Upper lobe of left lung (tissue), 6 donors: ENCODE measurements around the gene FLCN. TPM values are rescaled to one million over a fixed set of nuclear protein-coding genes. Genes with fewer than 3 reads are reported as not detected.
A peak's percentile ranks its signal among the peaks of the same experiment; 100 is the strongest.
"Not testable (repeated sequence)": the region's sequence is repeated elsewhere in the genome, so short reads cannot be mapped to it uniquely, and the experiment has no call there.

ENCODE experiments used
- ATAC-seq, 2 donors: fragments of 200-7000 bp; cut with Tn5 transposase; one replicate each; pipeline ENCODE4 v1.9.1; 2022; ENCODE audit warnings: mild to moderate bottlenecking in 2 of 2, moderate library complexity in 2 of 2; ENCODE audit not compliant: low FRiP score in 2 of 2
- DNase-seq, 2 donors: peaks; one replicate each; pipeline ENCODE4 v3.0.0-alpha.2; 2019 to 2020
- H3K27ac ChIP-seq, 4 donors: fragments of 200-600 bp; sonication (generic); one replicate each; pipeline ENCODE4 v1.5.1; 2016 to 2019
- H3K27me3 ChIP-seq, 4 donors: fragments of 200-600 bp; sonication (generic); one replicate each; pipeline ENCODE4 v1.5.1; 2017 to 2019
- H3K36me3 ChIP-seq, 4 donors: fragments of 200-600 bp; sonication (generic); one replicate each; pipeline ENCODE4 v1.5.1; 2016 to 2019
- H3K4me1 ChIP-seq, 4 donors: fragments of 200-600 bp; sonication (generic); one replicate each; pipeline ENCODE4 v1.5.1; 2018 to 2019
- H3K4me3 ChIP-seq, 4 donors: fragments of 200-600 bp; sonication (generic); one replicate each; pipeline ENCODE4 v1.5.1; 2017 to 2019; ENCODE audit warnings: mild to moderate bottlenecking in 2 of 4, moderate library complexity in 1 of 4
- H3K9me3 ChIP-seq, 4 donors: fragments of 200-600 bp; sonication (generic); one replicate each; pipeline ENCODE4 v1.5.1; 2018 to 2019
- EP300 ChIP-seq, 4 donors: sonication (generic); formaldehyde crosslinking; IDR thresholded peaks; one replicate each; pipeline ENCODE4 v1.5.1; 2017; ENCODE audit warnings: antibody characterized with exemption in 4 of 4, control low read depth in 2 of 4
- POLR2A ChIP-seq, 4 donors: fragments of 450-650 bp; IDR thresholded peaks; one replicate each; pipeline ENCODE4 v1.5.1; 2016 to 2017; ENCODE audit warnings: antibody characterized with exemption in 4 of 4, mild to moderate bottlenecking in 2 of 4
- POLR2AphosphoS5 ChIP-seq, 2 donors: sonication (generic); formaldehyde crosslinking; IDR thresholded peaks; one replicate each; pipeline ENCODE4 v1.5.1; 2017; ENCODE audit warnings: antibody characterized with exemption in 2 of 2
- WGBS, 2 donors: methylation state at CpG; one replicate each; pipeline ENCODE4 v1.1.5; 2017 to 2018; 5-methylcytosine and 5-hydroxymethylcytosine counted together
- total RNA-seq, 6 donors: library from RNA; depleted of rRNA in 4 of 6; stranded (reverse); fragments of >200 nt in 4 of 6; gene quantifications; one replicate each; pipeline versions ENCODE4 v1.1.0 to v1.2.1, GENCODE V29; 2016 to 2021
- TF ChIP-seq, protein P1 (sequence below), 6 experiments: fragments of 450-650 bp in 4 of 6; fragments of 200-600 bp in 2 of 6; sonication (generic) in 2 of 6; IDR thresholded peaks; one replicate each; pipeline ENCODE4 v1.5.1; 2016 to 2019; ENCODE audit warnings: antibody characterized with exemption in 6 of 6
- donor health status: DM: no; HTN: no; CAD: no; lungs with moderate emphysema.
- donor health status: DM: no; HTN: yes; CAD: no; lungs with severe emphysema.

Gene FLCN
- total RNA-seq, 6 donors from 2014 or later: 62.3 to 420 (median 103) TPM

DNA sequence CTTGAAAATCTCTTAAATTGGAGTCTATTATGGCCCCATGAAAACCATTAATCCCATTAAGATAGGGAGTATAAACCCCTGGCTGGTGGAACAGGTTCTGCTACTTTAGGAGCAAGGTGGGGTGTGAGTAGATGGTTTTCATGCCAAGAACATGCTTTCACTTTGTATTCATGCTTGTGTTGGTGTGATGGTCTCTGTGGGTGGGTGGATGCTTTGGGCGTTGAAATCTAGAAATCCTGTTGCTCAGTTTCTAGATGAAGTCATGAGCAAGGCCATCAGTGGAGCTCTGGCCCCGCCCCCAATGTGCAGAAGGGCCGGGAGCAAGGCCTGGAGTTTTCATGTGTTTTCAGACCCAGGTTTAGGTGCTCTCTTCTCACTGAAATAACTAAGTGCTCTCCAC lies 50.9 kb downstream of the FLCN start:
- ATAC-seq (peak; percentile 16 to 31), DNase-seq (peak in 1 of 2 donors; percentile 44)
- Histone ChIP-seq H3K27me3 (no peaks in the 10 kb centered on the region), H3K36me3 (peaks cover 4 to 66% (median 28%) of the 10 kb centered on the region in 4 donors), H3K27ac (peak overlapping the region; percentile 28 to 61 (median 44)), H3K4me3 (no peak overlapping the region), H3K9me3 (no peaks in the 10 kb centered on the region), H3K4me1 (peaks cover 24 to 51% (median 33%) of the 10 kb centered on the region in 4 donors)
- WGBS, 2 donors: 46 to 57% methylated on average over 3 of the region's 3 CpGs
- TF ChIP-seq, protein P1, sequence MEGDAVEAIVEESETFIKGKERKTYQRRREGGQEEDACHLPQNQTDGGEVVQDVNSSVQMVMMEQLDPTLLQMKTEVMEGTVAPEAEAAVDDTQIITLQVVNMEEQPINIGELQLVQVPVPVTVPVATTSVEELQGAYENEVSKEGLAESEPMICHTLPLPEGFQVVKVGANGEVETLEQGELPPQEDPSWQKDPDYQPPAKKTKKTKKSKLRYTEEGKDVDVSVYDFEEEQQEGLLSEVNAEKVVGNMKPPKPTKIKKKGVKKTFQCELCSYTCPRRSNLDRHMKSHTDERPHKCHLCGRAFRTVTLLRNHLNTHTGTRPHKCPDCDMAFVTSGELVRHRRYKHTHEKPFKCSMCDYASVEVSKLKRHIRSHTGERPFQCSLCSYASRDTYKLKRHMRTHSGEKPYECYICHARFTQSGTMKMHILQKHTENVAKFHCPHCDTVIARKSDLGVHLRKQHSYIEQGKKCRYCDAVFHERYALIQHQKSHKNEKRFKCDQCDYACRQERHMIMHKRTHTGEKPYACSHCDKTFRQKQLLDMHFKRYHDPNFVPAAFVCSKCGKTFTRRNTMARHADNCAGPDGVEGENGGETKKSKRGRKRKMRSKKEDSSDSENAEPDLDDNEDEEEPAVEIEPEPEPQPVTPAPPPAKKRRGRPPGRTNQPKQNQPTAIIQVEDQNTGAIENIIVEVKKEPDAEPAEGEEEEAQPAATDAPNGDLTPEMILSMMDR (IDR thresholded peaks at IDR 0.05): no peak
- TF ChIP-seq POLR2A (IDR thresholded peaks at IDR 0.05) (no peak), EP300 (IDR thresholded peaks at IDR 0.05) (no peak), POLR2AphosphoS5 (IDR thresholded peaks at IDR 0.05) (no peak)

DNA sequence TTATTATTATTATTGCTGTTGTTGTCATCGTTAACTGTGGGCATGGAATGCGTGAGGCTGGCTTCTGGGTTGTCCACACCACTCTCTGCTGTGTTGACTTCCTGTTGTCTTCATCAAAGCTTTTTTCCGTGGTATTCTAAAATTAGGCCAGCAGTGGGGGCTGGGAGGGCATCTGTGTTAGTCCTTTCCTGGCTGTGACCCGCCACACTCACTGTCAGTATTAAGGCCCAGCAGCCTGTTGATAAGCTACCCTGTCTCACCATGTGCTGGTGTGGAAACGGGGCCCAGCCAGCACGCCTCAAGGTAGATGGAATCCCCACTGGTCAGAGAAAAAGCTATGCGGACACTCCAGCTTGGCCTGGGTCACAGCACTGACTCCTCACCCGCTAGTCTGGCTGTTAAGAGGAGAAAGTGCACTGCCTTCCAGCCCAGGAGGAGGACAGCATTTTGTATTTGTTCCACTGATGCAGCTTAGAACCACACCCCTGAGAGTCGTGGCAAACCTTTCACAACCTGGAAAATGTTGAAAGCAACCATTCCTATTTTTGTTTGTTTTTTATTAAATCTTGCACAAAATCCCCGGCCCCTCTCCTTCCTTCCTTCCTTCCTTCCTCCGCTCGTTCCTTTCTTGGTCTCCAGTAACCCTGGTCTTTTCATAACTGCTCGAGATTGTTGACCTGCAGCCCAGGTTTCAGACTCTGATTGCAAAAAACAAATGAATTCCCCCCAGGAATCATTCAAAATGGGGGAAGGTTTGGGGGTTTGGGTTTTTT lies 51.8 kb downstream of the FLCN start:
- ATAC-seq, H3K4me3 ChIP-seq, H3K9me3 ChIP-seq, DNase-seq, H3K27me3 ChIP-seq: not testable (repeated sequence)
- Histone ChIP-seq H3K36me3 (peaks cover 10 to 74% (median 37%) of the 10 kb centered on the region in 4 donors), H3K4me1 (peaks cover 23 to 45% (median 33%) of the 10 kb centered on the region in 4 donors), H3K27ac (peak overlapping the region in 3 of 4 donors; percentile 11 to 36 (median 26))
- WGBS, 2 donors: 56 to 61% methylated on average over 12 to 13 of the region's 13 CpGs

- no peak for TF ChIP-seq POLR2A (IDR thresholded peaks at IDR 0.05)
- peak in 1 of 2 donors; percentile 6 for TF ChIP-seq POLR2AphosphoS5 (IDR thresholded peaks at IDR 0.05)
- H3K4me3 ChIP-seq: no peak overlapping the region
- H3K36me3 ChIP-seq: peaks cover 18 to 79% (median 50%) of the 10 kb centered on the region in 4 donors
- H3K4me1 ChIP-seq: peaks cover 23 to 44% (median 33%) of the 10 kb centered on the region in 4 donors
- no peaks in the 10 kb centered on the region for H3K9me3 ChIP-seq
- DNase-seq (peak in 1 of 2 donors; percentile 47), ATAC-seq (no peak)
- peak overlapping the region in 1 of 4 donors; percentile 3 for H3K27ac ChIP-seq
- 82 to 83% methylated on average over 4 of the region's 4 CpGs for WGBS, 2 donors
- no peaks in the 10 kb centered on the region for H3K27me3 ChIP-seq
These were observed 53.2 kb downstream of the FLCN start for GRCh38 chr17:17183744-17184143.

DNA sequence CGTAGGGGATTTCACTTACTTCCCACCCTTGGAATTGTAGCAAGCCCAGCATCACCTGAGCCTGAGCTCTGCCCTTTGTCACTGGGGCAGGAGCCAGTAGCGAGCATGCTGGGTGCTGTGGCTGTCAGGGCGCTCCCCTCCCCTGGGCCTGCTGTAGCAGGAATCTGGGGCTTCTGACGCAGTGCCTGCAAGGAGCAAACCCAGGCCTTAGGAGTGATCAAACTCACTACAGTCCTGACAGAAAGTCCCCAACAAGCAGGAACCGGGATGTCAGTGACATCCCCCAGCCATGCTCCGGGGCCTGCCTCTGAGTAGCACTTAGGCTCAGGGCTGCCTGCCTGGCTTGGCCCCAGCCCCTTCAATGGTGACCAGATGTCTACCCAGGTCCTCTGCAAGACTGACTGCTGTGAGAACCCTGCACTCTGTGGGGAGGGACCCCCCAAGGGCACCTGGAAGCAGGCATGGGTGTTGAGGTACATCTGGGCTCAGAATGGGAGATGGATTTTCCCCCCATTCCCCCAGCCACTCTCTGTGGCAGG lies 54.3 kb downstream of the FLCN start:
- Histone ChIP-seq H3K36me3 (peaks cover 23 to 79% (median 60%) of the 10 kb centered on the region in 4 donors), H3K27ac (no peak overlapping the region), H3K4me1 (peaks cover 23 to 41% (median 32%) of the 10 kb centered on the region in 4 donors), H3K4me3 (no peak overlapping the region), H3K9me3 (no peaks in the 10 kb centered on the region), H3K27me3 (no peaks in the 10 kb centered on the region)
- ATAC-seq (no peak), DNase-seq (peak in 1 of 2 donors; percentile 17)
- TF ChIP-seq EP300 (IDR thresholded peaks at IDR 0.05) (no peak), POLR2AphosphoS5 (IDR thresholded peaks at IDR 0.05) (no peak), POLR2A (IDR thresholded peaks at IDR 0.05) (no peak)
- TF ChIP-seq, protein P1 (IDR thresholded peaks at IDR 0.05): no peak
- 88 to 94% methylated on average over 2 to 6 of the region's 6 CpGs for WGBS, 2 donors

DNA sequence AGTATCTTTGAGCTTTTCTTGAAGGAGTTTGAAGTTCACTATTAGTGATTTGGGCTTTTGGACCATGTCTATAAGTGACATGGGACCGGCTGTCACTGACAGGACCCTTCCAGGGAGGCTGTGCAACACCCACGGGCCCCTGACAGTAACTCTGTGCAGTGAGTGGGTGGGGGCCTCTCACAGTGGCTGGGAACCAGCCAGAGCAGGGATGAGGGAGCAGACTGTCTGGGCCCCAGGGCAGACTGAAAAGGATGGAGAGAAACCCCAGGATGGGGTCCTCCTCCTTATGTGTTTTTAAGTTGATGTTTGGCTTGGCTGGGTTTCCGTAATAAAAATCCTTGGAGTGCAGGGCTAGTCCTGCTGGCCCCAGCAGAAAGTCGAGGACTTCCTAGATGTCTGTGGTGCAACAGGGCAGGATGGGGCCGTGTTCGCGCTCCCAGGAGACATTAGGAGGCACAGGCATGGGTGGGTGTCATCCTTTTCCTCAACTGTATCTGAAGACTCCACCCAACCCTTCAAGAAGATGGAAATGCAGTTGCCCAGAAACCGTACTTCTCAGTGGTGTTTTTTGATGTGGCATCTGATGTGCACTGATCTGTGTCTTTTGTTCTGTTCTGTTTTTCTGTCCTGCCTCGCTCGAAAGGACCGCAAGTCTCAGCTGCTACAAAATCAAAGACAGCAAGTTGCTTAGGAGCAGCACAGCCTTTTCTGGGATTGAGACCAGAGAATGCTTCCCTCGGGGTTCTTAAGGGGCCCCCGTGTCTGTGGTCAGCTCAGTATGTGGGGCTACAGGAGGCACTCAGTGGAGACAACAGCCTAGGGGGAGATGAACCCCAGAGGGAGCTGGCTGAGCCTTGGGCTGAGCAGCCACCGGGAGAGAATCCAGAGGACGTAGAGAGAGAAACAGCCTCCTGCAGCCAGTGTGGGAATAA lies 55.0 kb downstream of the FLCN start:
- ATAC-seq (no peak), DNase-seq (no peak)
- H3K9me3 ChIP-seq: no peaks in the 10 kb centered on the region
- H3K27me3 ChIP-seq: no peaks in the 10 kb centered on the region
- peak overlapping the region in 1 of 4 donors; percentile 19 for H3K27ac ChIP-seq
- no peak overlapping the region for H3K4me3 ChIP-seq
- H3K4me1 ChIP-seq: peaks cover 19 to 34% (median 25%) of the 10 kb centered on the region in 4 donors
- WGBS, 2 donors: 85 to 88% methylated on average over 15 of the region's 15 CpGs
- TF ChIP-seq, protein P1 (IDR thresholded peaks at IDR 0.05): no peak
- TF ChIP-seq POLR2A (IDR thresholded peaks at IDR 0.05) (no peak), POLR2AphosphoS5 (IDR thresholded peaks at IDR 0.05) (no peak), EP300 (IDR thresholded peaks at IDR 0.05) (no peak)
- peaks cover 29 to 81% (median 66%) of the 10 kb centered on the region in 4 donors for H3K36me3 ChIP-seq
